Loucy (cell line): ENCODE measurements around the gene KRT80.

Experiments
- H2AFZ ChIP-seq: fragments of 200-600 bp; sonication (generic); 2 replicates; pipeline ENCODE4 v1.6.0; 2016; ENCODE audit warnings: antibody characterized with exemption, mild to moderate bottlenecking, low read length, moderate library complexity
- H3F3A ChIP-seq: fragments of 200-600 bp; 2 replicates; pipeline ENCODE4 v1.6.0; 2016; ENCODE audit warnings: antibody characterized with exemption, low read depth, mild to moderate bottlenecking
- H3K27me3 ChIP-seq: fragments of 200-600 bp; sonication (generic); 2 replicates; pipeline ENCODE4 v1.6.1; 2014; ENCODE audit warnings: low read length, mild to moderate bottlenecking; ENCODE audit not compliant: insufficient read depth, poor library complexity, severe bottlenecking
- H3K36me3 ChIP-seq: fragments of 200-600 bp; sonication (generic); 2 replicates; pipeline ENCODE4 v1.6.1; 2016; ENCODE audit warnings: low read length; ENCODE audit not compliant: insufficient read depth
- H3K4me1 ChIP-seq: fragments of 200-600 bp; sonication (generic); 2 replicates; pipeline ENCODE4 v1.5.1; 2014; ENCODE audit warnings: low read length, mild to moderate bottlenecking; ENCODE audit not compliant: insufficient read depth, poor library complexity, severe bottlenecking
- H3K4me2 ChIP-seq: fragments of 200-600 bp; sonication (generic); 2 replicates; pipeline ENCODE4 v1.6.0; 2014; ENCODE audit warnings: antibody characterized with exemption, low read length, low read depth, mild to moderate bottlenecking; ENCODE audit not compliant: poor library complexity, severe bottlenecking
- H3K4me3 ChIP-seq: fragments of 200-600 bp; sonication (generic); 2 replicates; pipeline ENCODE4 v1.5.1; 2014; ENCODE audit warnings: low read length, mild to moderate bottlenecking, mixed read lengths; ENCODE audit not compliant: poor library complexity, severe bottlenecking
- H3K79me2 ChIP-seq: fragments of 200-600 bp; sonication (generic); 2 replicates; pipeline ENCODE4 v1.6.1; 2014; ENCODE audit warnings: low read length; ENCODE audit not compliant: insufficient read depth
- H3K9ac ChIP-seq: fragments of 200-600 bp; sonication (generic); 2 replicates; pipeline ENCODE4 v1.6.0; 2014; ENCODE audit warnings: mild to moderate bottlenecking, low read depth, low read length, moderate library complexity; ENCODE audit not compliant: poor library complexity, severe bottlenecking
- H3K9me2 ChIP-seq: fragments of 200-600 bp; sonication (generic); replicated peaks from 2 replicates; pipeline ENCODE4 v1.6.1; 2016; ENCODE audit warnings: low read depth, low read length, mixed read lengths
- H3K9me3 ChIP-seq: fragments of 200-600 bp; sonication (generic); 2 replicates; pipeline ENCODE4 v1.6.1; 2014; ENCODE audit warnings: mild to moderate bottlenecking, antibody characterized with exemption, low read length, low read depth; ENCODE audit not compliant: insufficient read depth
- H4K20me1 ChIP-seq: fragments of 200-600 bp; sonication (generic); 2 replicates; pipeline ENCODE4 v1.6.0; 2014; ENCODE audit warnings: antibody characterized with exemption, low read length, mild to moderate bottlenecking; ENCODE audit not compliant: insufficient read depth, poor library complexity, severe bottlenecking
- EZH2phosphoT487 ChIP-seq: fragments of 200-600 bp; IDR thresholded peaks from 2 replicates; pipeline ENCODE4 v1.6.1; 2018; ENCODE audit warnings: antibody characterized with exemption, mild to moderate bottlenecking, moderate library complexity, borderline replicate concordance
- TF ChIP-seq, protein P1 (sequence below): fragments of 200-600 bp; sonication (generic); conservative IDR thresholded peaks from 2 replicates; pipeline ENCODE4 v1.5.1; 2014; ENCODE audit warnings: mild to moderate bottlenecking, antibody characterized with exemption, low read length

KRT80 gene

DNA sequence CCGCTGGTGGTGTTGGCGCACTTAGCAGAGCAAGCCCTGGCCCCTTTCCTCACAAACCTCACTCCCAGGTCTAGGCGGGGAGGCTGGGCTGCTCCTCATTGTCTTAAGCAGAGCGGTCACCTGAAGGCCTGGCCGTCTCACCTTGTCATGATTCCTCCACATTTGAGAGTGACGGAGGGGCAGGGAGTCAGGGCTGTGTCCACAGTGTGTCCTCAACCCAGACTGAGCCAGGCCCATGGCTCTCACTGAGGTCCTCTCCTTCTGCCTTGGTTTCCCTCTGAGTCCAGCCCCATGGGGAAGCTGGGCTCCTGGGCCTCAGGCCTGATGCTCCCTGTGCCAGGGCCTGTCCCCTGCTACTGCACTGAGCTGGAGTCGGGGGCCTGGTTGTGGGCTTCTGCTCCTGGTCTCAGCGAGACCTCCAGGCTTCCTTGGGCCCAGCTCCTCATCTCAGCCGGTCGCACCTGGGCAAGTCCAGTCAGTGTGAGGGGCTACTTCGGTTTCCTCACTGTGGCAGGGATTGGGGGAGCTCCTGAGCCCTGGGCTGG lies 44.9 kb downstream of the KRT80 start:
- Histone ChIP-seq H3K36me3 (no peaks in the 10 kb centered on the region), H3K9me3 (no peaks in the 10 kb centered on the region), H3K27me3 (no peaks in the 10 kb centered on the region), H4K20me1 (no peaks in the 10 kb centered on the region), H3K9me2 (no peaks in the 10 kb centered on the region), H3K4me1 (no peaks in the 10 kb centered on the region), H3K4me3 (no peak overlapping the region), H3K79me2 (no peaks in the 10 kb centered on the region), H2AFZ (no peak overlapping the region), H3K9ac (no peak overlapping the region), H3K4me2 (no peak overlapping the region), H3F3A (no peaks in the 10 kb centered on the region)
- TF ChIP-seq, protein P1, sequence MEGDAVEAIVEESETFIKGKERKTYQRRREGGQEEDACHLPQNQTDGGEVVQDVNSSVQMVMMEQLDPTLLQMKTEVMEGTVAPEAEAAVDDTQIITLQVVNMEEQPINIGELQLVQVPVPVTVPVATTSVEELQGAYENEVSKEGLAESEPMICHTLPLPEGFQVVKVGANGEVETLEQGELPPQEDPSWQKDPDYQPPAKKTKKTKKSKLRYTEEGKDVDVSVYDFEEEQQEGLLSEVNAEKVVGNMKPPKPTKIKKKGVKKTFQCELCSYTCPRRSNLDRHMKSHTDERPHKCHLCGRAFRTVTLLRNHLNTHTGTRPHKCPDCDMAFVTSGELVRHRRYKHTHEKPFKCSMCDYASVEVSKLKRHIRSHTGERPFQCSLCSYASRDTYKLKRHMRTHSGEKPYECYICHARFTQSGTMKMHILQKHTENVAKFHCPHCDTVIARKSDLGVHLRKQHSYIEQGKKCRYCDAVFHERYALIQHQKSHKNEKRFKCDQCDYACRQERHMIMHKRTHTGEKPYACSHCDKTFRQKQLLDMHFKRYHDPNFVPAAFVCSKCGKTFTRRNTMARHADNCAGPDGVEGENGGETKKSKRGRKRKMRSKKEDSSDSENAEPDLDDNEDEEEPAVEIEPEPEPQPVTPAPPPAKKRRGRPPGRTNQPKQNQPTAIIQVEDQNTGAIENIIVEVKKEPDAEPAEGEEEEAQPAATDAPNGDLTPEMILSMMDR: no peak
- no peak for TF ChIP-seq EZH2phosphoT487

DNA sequence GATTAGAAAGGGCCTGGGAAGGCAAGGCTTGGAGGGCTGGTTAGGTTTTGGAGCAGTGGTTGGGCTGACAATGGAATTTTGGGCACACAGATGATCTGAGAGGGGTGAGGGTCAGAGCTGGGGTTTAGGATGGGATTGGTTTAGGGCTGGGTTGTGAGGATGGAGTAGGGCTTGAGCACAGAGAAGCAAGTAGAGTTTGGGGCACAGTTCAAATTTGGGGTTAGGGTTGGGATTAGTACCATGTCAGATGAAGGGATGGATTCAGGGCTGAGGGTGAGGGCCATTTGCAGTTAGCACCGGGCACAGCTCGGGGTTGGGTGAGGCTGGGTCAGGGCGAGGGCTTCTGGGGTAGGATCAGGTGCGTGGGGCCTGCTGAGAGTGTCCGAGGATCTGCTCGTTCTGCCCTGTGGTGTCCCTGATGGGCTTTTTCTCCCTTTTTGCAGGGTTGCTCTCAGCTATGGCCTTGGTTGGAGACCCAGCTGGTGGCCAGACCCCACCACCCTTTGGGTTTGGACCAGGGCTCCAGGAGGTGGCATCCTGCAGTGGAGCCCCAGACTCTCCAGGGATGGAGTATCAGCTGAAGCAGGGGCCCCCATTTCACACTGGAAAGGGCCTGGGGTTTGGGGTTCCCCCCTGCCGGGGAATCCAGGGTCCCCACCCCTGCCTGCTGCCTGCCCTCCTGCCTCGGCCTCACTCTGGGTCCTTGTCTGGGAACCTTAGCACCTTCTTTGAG lies 45.6 kb downstream of the KRT80 start:
- Histone ChIP-seq H3K79me2 (no peaks in the 10 kb centered on the region), H3K4me2 (no peak overlapping the region), H2AFZ (no peak overlapping the region), H4K20me1 (no peaks in the 10 kb centered on the region), H3K9me3 (no peaks in the 10 kb centered on the region), H3K36me3 (no peaks in the 10 kb centered on the region), H3K9me2 (no peaks in the 10 kb centered on the region), H3K4me1 (no peaks in the 10 kb centered on the region), H3K4me3 (no peak overlapping the region), H3F3A (no peaks in the 10 kb centered on the region), H3K9ac (no peak overlapping the region), H3K27me3 (no peaks in the 10 kb centered on the region)
- TF ChIP-seq, protein P1: no peak
- no peak for TF ChIP-seq EZH2phosphoT487

DNA sequence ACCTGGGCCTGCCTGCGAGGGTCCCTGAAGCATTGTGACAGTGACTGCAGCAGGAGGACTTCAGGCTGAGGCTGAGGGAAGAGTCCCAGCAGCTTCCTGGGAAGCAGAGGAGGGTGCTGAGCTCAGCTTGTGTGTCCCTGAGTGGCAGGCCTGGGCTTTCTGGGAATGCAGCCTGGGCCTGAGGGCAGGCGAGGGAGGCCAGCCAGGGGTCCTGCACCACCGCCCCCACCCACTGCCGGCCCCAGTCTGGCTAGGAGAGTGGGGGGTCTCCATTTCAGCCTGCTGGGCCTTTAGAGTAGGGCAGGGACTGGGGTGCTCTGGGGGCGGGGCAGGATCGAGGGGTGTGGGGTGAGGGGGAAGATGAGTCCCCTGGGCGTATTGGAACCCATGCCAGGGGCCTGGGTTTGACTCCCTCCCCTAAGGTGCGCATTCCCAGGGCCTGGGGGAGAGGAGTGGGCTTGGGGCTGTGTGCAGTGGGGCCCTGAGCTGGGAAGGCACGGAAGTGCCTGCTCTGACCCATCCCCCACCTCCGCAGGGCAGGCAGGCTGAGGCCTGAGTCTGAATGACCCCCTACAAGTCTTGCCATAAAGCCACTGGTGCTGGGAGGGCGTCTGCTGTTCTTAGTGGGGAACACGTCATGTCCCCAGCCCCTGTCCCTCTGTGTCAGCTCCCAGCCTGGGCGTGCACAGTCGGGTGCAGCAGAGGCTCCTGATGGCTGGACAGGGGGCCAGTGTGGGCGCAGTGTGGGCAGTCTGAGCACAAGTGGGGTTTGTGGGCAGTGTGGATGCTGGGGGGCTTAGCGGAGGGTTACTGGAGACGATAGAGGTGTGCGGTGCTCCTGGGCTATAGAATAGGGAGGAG lies 46.4 kb downstream of the KRT80 start:
- Histone ChIP-seq H3K36me3 (no peaks in the 10 kb centered on the region), H2AFZ (no peak overlapping the region), H3F3A (no peaks in the 10 kb centered on the region), H3K4me2 (no peak overlapping the region), H3K79me2 (no peaks in the 10 kb centered on the region), H4K20me1 (no peaks in the 10 kb centered on the region), H3K4me1 (no peaks in the 10 kb centered on the region), H3K9me2 (no peaks in the 10 kb centered on the region), H3K9ac (no peak overlapping the region), H3K27me3 (no peaks in the 10 kb centered on the region), H3K9me3 (no peaks in the 10 kb centered on the region), H3K4me3 (no peak overlapping the region)
- TF ChIP-seq, protein P1: no peak
- TF ChIP-seq EZH2phosphoT487: no peak
